Activated CD8-positive, alpha-beta T cell treated with anti-CD3 and anti-CD28 coated beads for 36 hours (primary cell): ENCODE results near the gene KRT6B. TPM values are rescaled to one million over a fixed set of nuclear protein-coding genes. Genes with fewer than 3 reads are reported as not detected.

Experiments
- ATAC-seq: fragments of 200-7000 bp; cut with Tn5 transposase; one replicate; pipeline ENCODE4 v1.10.0; 2021; ENCODE audit warnings: mild to moderate bottlenecking, moderate library complexity
- CTCF ChIA-PET: fragments of 350-600 bp; sonication (Branson Sonifier 250); formaldehyde crosslinking; loops from one replicate; lab custom pipeline; 2021; ENCODE audit warnings: antibody characterized with exemption; lab: Charles Lee
- POLR2A ChIA-PET: fragments of 350-600 bp; sonication (Branson Sonifier 250); formaldehyde crosslinking; loops from one replicate; lab custom pipeline; 2021; ENCODE audit warnings: antibody characterized with exemption; lab: Charles Lee
- DNase-seq: peaks from one replicate; pipeline ENCODE4 v3.0.0-alpha.2; 2020
- H3K27ac Mint-ChIP-seq: one replicate; pipeline ENCODE4 v1.8.0; 2021; ENCODE audit warnings: mild to moderate bottlenecking, mixed read lengths
- H3K27me3 Mint-ChIP-seq: one replicate; pipeline ENCODE4 v1.8.0; 2021; ENCODE audit warnings: mixed read lengths
- H3K36me3 Mint-ChIP-seq: one replicate; pipeline ENCODE4 v1.8.0; 2021; ENCODE audit warnings: low read depth, mixed read lengths
- H3K4me1 Mint-ChIP-seq: one replicate; pipeline ENCODE4 v1.8.0; 2021; ENCODE audit warnings: low read depth, mixed read lengths
- H3K4me3 Mint-ChIP-seq: one replicate; pipeline ENCODE4 v1.8.0; 2021; ENCODE audit warnings: mild to moderate bottlenecking, moderate library complexity, mixed read lengths
- H3K9me3 Mint-ChIP-seq: one replicate; pipeline ENCODE4 v1.8.0; 2021; ENCODE audit warnings: mixed read lengths
- intact Hi-C: fragments of 100-400 bp; cut with micrococcal nuclease; formaldehyde crosslinking; loops from one replicate; pipeline ENCODE4 v1.10.0; 2022
- total RNA-seq, 2 experiments: library from RNA; stranded (reverse); gene quantifications; one replicate each; pipeline ENCODE4 v1.2.3, GENCODE V29; 2021
- TF ChIP-seq, protein P1 (sequence below): fragments of 200-600 bp; IDR thresholded peaks from one replicate; pipeline ENCODE4 v1.8.0; 2022; ENCODE audit warnings: antibody characterized with exemption, mild to moderate bottlenecking

KRT6B gene
- total RNA-seq, 2 experiments from 2014 or later: not detected

- no peaks in the 10 kb centered on the region for H3K36me3 Mint-ChIP-seq
- intact Hi-C loops: no loop called here
- TF ChIP-seq, protein P1, sequence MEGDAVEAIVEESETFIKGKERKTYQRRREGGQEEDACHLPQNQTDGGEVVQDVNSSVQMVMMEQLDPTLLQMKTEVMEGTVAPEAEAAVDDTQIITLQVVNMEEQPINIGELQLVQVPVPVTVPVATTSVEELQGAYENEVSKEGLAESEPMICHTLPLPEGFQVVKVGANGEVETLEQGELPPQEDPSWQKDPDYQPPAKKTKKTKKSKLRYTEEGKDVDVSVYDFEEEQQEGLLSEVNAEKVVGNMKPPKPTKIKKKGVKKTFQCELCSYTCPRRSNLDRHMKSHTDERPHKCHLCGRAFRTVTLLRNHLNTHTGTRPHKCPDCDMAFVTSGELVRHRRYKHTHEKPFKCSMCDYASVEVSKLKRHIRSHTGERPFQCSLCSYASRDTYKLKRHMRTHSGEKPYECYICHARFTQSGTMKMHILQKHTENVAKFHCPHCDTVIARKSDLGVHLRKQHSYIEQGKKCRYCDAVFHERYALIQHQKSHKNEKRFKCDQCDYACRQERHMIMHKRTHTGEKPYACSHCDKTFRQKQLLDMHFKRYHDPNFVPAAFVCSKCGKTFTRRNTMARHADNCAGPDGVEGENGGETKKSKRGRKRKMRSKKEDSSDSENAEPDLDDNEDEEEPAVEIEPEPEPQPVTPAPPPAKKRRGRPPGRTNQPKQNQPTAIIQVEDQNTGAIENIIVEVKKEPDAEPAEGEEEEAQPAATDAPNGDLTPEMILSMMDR: no peak
- H3K9me3 Mint-ChIP-seq: no peaks in the 10 kb centered on the region
- ChIA-PET CTCF (no interaction called here), POLR2A (no interaction called here)
- no peak overlapping the region for H3K4me3 Mint-ChIP-seq
- H3K27me3 Mint-ChIP-seq: peaks cover 22% of the 10 kb centered on the region
- DNase-seq (no peak), ATAC-seq (no peak)
- no peak overlapping the region for H3K27ac Mint-ChIP-seq
- H3K4me1 Mint-ChIP-seq: no peaks in the 10 kb centered on the region
These were observed 46.0 kb upstream of the KRT6B start for GRCh38 chr12:52497975-52498374.

DNA sequence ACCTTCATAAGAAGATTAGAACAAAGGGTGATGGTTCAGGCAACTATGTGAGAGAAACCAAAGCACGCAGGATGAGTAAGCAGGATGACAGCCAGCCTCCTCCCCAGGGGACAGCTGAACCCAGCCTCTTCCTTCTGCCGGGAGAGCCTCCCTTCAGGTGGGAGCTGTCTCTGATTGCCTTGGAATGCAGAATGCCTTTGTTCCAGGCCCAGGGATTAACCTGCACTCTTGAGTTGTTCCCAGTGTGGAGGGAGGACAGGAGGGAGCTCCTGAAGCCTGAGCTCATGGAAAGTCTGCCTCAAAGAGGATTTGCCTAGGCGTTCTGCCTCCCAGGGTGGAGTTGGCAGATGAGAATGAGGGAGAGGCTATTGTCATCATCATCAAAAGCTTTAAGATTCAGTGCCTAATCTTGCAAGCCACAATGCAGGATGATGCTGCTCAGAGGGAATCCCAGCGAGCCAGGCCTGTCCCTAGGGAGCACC is 44.7 kb upstream of the KRT6B start:
- intact Hi-C loops: no loop called here
- Mint-ChIP-seq H3K27me3 (peaks cover 21% of the 10 kb centered on the region), H3K27ac (no peak overlapping the region), H3K36me3 (no peaks in the 10 kb centered on the region), H3K4me3 (no peak overlapping the region), H3K4me1 (no peaks in the 10 kb centered on the region), H3K9me3 (no peaks in the 10 kb centered on the region)
- CTCF ChIA-PET: no interaction called here
- POLR2A ChIA-PET: no interaction called here
- no peak for ATAC-seq
- no peak for DNase-seq
- TF ChIP-seq, protein P1: no peak

GRCh38 chr12:52496054-52496453 is 44.1 kb upstream of the KRT6B start:
- intact Hi-C loops: no loop called here
- H3K4me1 Mint-ChIP-seq: no peaks in the 10 kb centered on the region
- ChIA-PET CTCF (no interaction called here), POLR2A (no interaction called here)
- no peaks in the 10 kb centered on the region for H3K36me3 Mint-ChIP-seq
- no peak overlapping the region for H3K4me3 Mint-ChIP-seq
- H3K27me3 Mint-ChIP-seq: peaks cover 25% of the 10 kb centered on the region
- no peaks in the 10 kb centered on the region for H3K9me3 Mint-ChIP-seq
- TF ChIP-seq, protein P1: no peak
- DNase-seq (no peak), ATAC-seq (no peak)
- H3K27ac Mint-ChIP-seq: no peak overlapping the region

DNA sequence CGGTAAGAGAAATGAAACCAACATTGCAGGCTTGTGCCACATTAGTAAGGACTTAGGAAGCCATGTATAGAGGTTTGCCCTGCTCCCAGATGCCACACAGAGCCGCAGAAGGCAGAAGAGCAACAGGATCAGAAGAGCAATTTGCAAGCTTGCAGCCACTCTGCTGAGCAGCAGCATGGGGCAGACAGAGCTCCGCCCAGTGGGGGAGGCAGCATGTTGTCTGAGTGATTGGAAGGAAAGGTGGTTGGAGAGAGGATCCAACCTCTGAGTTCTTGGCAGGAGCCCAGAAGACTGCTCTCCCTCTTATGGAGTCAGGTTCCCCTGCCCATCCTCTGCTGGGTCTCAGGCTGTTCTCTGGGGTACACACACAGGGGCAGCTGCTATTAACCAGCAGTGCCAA is 43.4 kb upstream of the KRT6B start:
- Mint-ChIP-seq H3K4me1 (no peaks in the 10 kb centered on the region), H3K27me3 (peaks cover 28% of the 10 kb centered on the region), H3K9me3 (no peaks in the 10 kb centered on the region), H3K27ac (no peak overlapping the region), H3K4me3 (no peak overlapping the region), H3K36me3 (no peaks in the 10 kb centered on the region)
- intact Hi-C loops: no loop called here
- DNase-seq (no peak), ATAC-seq (no peak)
- POLR2A ChIA-PET: no interaction called here
- TF ChIP-seq, protein P1: no peak
- CTCF ChIA-PET: no interaction called here

DNA sequence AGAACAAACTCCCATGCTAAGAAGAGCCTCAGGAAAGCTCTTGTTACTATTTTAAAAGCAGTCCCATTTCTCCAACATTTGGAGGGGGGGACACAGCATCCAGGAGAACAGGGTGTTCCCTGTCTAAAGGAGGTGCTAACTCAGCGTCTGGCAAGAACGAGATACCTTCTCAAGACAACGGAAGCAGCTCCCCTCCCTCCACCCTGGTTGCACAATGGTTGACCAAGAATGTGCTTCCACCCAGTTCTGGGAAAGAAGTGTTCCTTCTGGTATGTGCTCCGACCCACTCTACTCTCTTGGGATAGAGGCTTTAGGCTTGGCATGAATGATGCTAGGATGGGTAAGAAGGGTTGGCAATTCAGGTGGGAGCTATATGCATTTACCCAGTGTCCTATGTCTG is 42.6 kb upstream of the KRT6B start:
- TF ChIP-seq, protein P1: no peak
- ChIA-PET POLR2A (no interaction called here), CTCF (no interaction called here)
- peaks cover 28% of the 10 kb centered on the region for H3K27me3 Mint-ChIP-seq
- H3K4me3 Mint-ChIP-seq: no peak overlapping the region
- H3K36me3 Mint-ChIP-seq: no peaks in the 10 kb centered on the region
- H3K27ac Mint-ChIP-seq: no peak overlapping the region
- H3K9me3 Mint-ChIP-seq: no peaks in the 10 kb centered on the region
- H3K4me1 Mint-ChIP-seq: no peaks in the 10 kb centered on the region
- ATAC-seq (no peak), DNase-seq (no peak)
- intact Hi-C loops: no loop called here
